Peyer's patch (tissue), 4 donors: ENCODE measurements around the gene KLHL20.
"Not testable (repeated sequence)": the region's sequence is repeated elsewhere in the genome, so short reads cannot be mapped to it uniquely, and the experiment has no call there.

Experiments
- POLR2A ChIP-seq, 2 donors: fragments of 450-650 bp; IDR thresholded peaks; one replicate each; pipeline ENCODE4 v1.5.1; 2017; ENCODE audit warnings: antibody characterized with exemption in 2 of 2, mild to moderate bottlenecking in 2 of 2, moderate library complexity in 2 of 2
- TF ChIP-seq, protein P1 (sequence below), 6 experiments: fragments of 450-650 bp in 4 of 6; fragments of 200-600 bp in 2 of 6; sonication (generic) in 1 of 6; IDR thresholded peaks; one replicate each; pipeline ENCODE4 v1.5.1; 2017 to 2019; ENCODE audit warnings: antibody characterized with exemption in 6 of 6, mild to moderate bottlenecking in 3 of 6, moderate library complexity in 1 of 6

DNA sequence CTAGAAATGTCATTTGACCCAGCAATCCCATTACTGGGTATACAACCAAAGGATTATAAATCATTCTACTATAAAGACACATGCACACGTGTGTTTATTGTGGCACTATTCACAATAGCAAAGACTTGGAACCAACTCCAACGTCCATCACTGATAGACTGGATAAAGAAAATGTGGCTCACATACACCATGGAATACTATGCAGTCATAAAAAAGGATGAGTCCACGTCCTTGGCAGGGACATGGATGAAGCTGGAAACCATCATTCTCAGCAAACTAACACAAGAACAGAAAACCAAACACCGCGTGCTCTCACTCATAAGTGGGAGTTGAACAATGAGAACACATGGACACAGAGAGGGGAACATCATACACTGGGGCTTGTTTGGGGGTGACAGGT, 34.6 kb upstream of the KLHL20 start:
- not testable (repeated sequence) for TF ChIP-seq POLR2A (IDR thresholded peaks at IDR 0.05)
- TF ChIP-seq, protein P1, sequence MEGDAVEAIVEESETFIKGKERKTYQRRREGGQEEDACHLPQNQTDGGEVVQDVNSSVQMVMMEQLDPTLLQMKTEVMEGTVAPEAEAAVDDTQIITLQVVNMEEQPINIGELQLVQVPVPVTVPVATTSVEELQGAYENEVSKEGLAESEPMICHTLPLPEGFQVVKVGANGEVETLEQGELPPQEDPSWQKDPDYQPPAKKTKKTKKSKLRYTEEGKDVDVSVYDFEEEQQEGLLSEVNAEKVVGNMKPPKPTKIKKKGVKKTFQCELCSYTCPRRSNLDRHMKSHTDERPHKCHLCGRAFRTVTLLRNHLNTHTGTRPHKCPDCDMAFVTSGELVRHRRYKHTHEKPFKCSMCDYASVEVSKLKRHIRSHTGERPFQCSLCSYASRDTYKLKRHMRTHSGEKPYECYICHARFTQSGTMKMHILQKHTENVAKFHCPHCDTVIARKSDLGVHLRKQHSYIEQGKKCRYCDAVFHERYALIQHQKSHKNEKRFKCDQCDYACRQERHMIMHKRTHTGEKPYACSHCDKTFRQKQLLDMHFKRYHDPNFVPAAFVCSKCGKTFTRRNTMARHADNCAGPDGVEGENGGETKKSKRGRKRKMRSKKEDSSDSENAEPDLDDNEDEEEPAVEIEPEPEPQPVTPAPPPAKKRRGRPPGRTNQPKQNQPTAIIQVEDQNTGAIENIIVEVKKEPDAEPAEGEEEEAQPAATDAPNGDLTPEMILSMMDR (IDR thresholded peaks at IDR 0.05): not testable (repeated sequence)
